Testis (tissue), 2 donors: ENCODE results near the gene PLEKHA4.

Experiments used
- POLR2A ChIP-seq: fragments of 450-650 bp; IDR thresholded peaks from one replicate; pipeline ENCODE4 v1.6.1; 2017; ENCODE audit warnings: antibody characterized with exemption, mild to moderate bottlenecking, moderate library complexity
- TF ChIP-seq, protein P1 (sequence below), 3 experiments: fragments of 450-650 bp in 2 of 3; fragments of 200-600 bp in 1 of 3; sonication (generic) in 1 of 3; IDR thresholded peaks; one replicate each; pipeline ENCODE4 v1.5.1; 2016 to 2019; ENCODE audit warnings: antibody characterized with exemption in 3 of 3, mild to moderate bottlenecking in 2 of 3, moderate library complexity in 1 of 3

DNA sequence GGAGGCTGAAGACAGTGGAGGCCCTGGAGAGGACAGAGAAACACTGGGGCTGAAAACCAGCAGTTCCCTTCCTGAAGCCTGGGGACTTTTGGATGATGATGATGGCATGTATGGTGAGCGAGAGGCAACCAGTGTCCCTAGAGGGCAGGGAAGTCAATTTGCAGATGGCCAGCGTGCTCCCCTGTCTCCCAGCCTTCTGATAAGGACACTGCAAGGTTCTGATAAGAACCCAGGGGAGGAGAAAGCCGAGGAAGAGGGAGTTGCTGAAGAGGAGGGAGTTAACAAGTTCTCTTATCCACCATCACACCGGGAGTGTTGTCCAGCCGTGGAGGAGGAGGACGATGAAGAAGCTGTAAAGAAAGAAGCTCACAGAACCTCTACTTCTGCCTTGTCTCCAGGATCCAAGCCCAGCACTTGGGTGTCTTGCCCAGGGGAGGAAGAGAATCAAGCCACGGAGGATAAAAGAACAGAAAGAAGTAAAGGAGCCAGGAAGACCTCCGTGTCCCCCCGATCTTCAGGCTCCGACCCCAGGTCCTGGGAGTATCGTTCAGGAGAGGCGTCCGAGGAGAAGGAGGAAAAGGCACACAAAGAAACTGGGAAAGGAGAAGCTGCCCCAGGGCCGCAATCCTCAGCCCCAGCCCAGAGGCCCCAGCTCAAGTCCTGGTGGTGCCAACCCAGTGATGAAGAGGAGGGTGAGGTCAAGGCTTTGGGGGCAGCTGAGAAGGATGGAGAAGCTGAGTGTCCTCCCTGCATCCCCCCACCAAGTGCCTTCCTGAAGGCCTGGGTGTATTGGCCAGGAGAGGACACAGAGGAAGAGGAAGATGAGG is 5.3 kb upstream of the PLEKHA4 start:
- TF ChIP-seq, protein P1, sequence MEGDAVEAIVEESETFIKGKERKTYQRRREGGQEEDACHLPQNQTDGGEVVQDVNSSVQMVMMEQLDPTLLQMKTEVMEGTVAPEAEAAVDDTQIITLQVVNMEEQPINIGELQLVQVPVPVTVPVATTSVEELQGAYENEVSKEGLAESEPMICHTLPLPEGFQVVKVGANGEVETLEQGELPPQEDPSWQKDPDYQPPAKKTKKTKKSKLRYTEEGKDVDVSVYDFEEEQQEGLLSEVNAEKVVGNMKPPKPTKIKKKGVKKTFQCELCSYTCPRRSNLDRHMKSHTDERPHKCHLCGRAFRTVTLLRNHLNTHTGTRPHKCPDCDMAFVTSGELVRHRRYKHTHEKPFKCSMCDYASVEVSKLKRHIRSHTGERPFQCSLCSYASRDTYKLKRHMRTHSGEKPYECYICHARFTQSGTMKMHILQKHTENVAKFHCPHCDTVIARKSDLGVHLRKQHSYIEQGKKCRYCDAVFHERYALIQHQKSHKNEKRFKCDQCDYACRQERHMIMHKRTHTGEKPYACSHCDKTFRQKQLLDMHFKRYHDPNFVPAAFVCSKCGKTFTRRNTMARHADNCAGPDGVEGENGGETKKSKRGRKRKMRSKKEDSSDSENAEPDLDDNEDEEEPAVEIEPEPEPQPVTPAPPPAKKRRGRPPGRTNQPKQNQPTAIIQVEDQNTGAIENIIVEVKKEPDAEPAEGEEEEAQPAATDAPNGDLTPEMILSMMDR (IDR thresholded peaks at IDR 0.05), result no peak
- TF ChIP-seq POLR2A, result no peak
